ENCODE measurements around the gene GALNT17.

GALNT17 gene

GRCh38 chr7:71345117-71345884, 213.4 kb downstream of the GALNT17 start:
- DNase-seq: no peak

- DNase-seq: no peak
Measured at GRCh38 chr7:71348821-71349681, 217.1 kb downstream of the GALNT17 start.

- DNase-seq: no peak
Measured at GRCh38 chr7:71349682-71350481, 217.9 kb downstream of the GALNT17 start.

- DNase-seq: no peak
Measured at GRCh38 chr7:71350680-71351079, 218.7 kb downstream of the GALNT17 start.

GRCh38 chr7:71354716-71355115, 222.8 kb downstream of the GALNT17 start:
- no peak for DNase-seq

GRCh38 chr7:71361451-71362032, 229.6 kb downstream of the GALNT17 start:
- DNase-seq: no peak

- no peak for DNase-seq
Measured at GRCh38 chr7:71362240-71362639, 230.3 kb downstream of the GALNT17 start.

- DNase-seq: no peak
Measured at GRCh38 chr7:71363223-71363622, 231.3 kb downstream of the GALNT17 start.

GRCh38 chr7:71363627-71364026, 231.7 kb downstream of the GALNT17 start:
- DNase-seq: no peak

- DNase-seq: no peak
Measured at GRCh38 chr7:71364551-71364950, 232.6 kb downstream of the GALNT17 start.

- no peak for DNase-seq
Measured at GRCh38 chr7:71372991-71373390, 241.0 kb downstream of the GALNT17 start.

- no peak for DNase-seq
Measured at GRCh38 chr7:71377062-71377461, 245.1 kb downstream of the GALNT17 start.

- no peak for DNase-seq
Measured at GRCh38 chr7:71377469-71377868, 245.5 kb downstream of the GALNT17 start.

- DNase-seq: no peak
Measured at GRCh38 chr7:71384094-71384493, 252.2 kb downstream of the GALNT17 start.

GRCh38 chr7:71385330-71385729, 253.4 kb downstream of the GALNT17 start:
- no peak for DNase-seq

GRCh38 chr7:71386152-71386785, 254.3 kb downstream of the GALNT17 start:
- DNase-seq: no peak

- no peak for DNase-seq
Measured at GRCh38 chr7:71388181-71388580, 256.2 kb downstream of the GALNT17 start.

GRCh38 chr7:71389976-71390375, 258.0 kb downstream of the GALNT17 start:
- DNase-seq: no peak

GRCh38 chr7:71393661-71394060, 261.7 kb downstream of the GALNT17 start:
- no peak for DNase-seq

GRCh38 chr7:71402684-71403083, 270.7 kb downstream of the GALNT17 start:
- DNase-seq: no peak

- no peak for DNase-seq
Measured at GRCh38 chr7:71403202-71403946, 271.4 kb downstream of the GALNT17 start.

Data from CD4-positive, alpha-beta T cell treated with Interferon gamma for 1 hour (primary cell).